Osteoblast (primary cell): ENCODE results near the gene DGKB. TPM values are rescaled to one million over a fixed set of nuclear protein-coding genes. Genes with fewer than 3 reads are reported as not detected.

Experiments
- DNase-seq: peaks from one replicate; pipeline ENCODE4 v3.0.0; 2011; ENCODE audit warnings: low spot score, mixed read lengths; ENCODE audit not compliant: insufficient read length; ENCODE audit errors: missing footprints
- H2AFZ ChIP-seq: 2 replicates; pipeline ENCODE4 v1.6.0; 2011; ENCODE audit warnings: mild to moderate bottlenecking, low read length
- H3K27ac ChIP-seq: 2 replicates; pipeline ENCODE4 v1.5.1; 2011; ENCODE audit warnings: mild to moderate bottlenecking, low read depth, low read length, moderate library complexity
- H3K27me3 ChIP-seq: 2 replicates; pipeline ENCODE4 v1.6.0; 2012; ENCODE audit warnings: mild to moderate bottlenecking, control low read depth, inconsistent platforms, low read length, moderate library complexity; ENCODE audit not compliant: insufficient read depth
- H3K36me3 ChIP-seq: 2 replicates; pipeline ENCODE4 v1.5.1; 2011; ENCODE audit warnings: mild to moderate bottlenecking, low read length, control low read depth, moderate library complexity; ENCODE audit not compliant: insufficient read depth
- H3K4me1 ChIP-seq: 2 replicates; pipeline ENCODE4 v1.5.1; 2011; ENCODE audit warnings: mild to moderate bottlenecking, low read length, control low read depth, moderate library complexity; ENCODE audit not compliant: insufficient read depth
- H3K4me2 ChIP-seq: 2 replicates; pipeline ENCODE4 v1.6.0; 2011; ENCODE audit warnings: mild to moderate bottlenecking, low read length; ENCODE audit not compliant: insufficient read depth
- H3K4me3 ChIP-seq: fragments of 200-600 bp; sonication (generic); 3 replicates; pipeline ENCODE4 v1.5.1; 2012; ENCODE audit warnings: mild to moderate bottlenecking, low read length, inconsistent platforms; ENCODE audit not compliant: insufficient read depth
- H3K79me2 ChIP-seq: 2 replicates; pipeline ENCODE4 v1.6.0; 2012; ENCODE audit warnings: mild to moderate bottlenecking, low read length, control low read depth, inconsistent platforms; ENCODE audit not compliant: insufficient read depth
- H3K9me3 ChIP-seq: 2 replicates; pipeline ENCODE4 v1.5.1; 2011; ENCODE audit warnings: low read depth, low read length, control low read depth
- H4K20me1 ChIP-seq: 2 replicates; pipeline ENCODE4 v1.6.0; 2012; ENCODE audit warnings: mild to moderate bottlenecking, low read length, control low read depth; ENCODE audit not compliant: insufficient read depth
- total RNA-seq: library from RNA; depleted of rRNA; stranded (reverse); fragments of >200 nt; gene quantifications from 2 replicates; pipeline ENCODE4 v1.2.3, GENCODE V29; 2012
- TF ChIP-seq, protein P1 (sequence below): IDR thresholded peaks from 2 replicates; pipeline ENCODE4 v1.5.1; 2011; ENCODE audit warnings: mild to moderate bottlenecking, low read depth, low read length, moderate library complexity; ENCODE audit errors: extremely low read depth

Gene DGKB
- total RNA-seq, 1 donor, result 1.1 TPM

DNA sequence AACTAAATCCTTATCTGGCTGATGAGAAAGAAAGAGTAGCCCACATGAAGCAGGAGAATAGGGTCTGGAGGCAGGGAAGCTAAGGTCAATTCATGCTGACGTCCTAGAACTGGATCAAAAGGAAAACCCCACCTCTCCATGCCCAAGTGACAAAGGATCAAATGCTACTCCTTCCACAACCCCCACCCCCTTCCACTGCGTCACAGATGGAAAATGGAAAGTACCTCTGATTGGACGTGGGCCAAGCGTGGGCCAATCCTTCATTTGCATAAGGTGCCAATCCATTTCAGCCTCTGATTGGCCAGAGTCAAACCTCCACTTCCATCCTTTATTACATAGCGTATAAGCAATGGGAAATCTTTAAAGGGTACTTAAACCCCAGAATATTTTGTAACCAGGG, 481.8 kb downstream of the DGKB start:
- no peaks in the 10 kb centered on the region for H3K36me3 ChIP-seq
- no peaks in the 10 kb centered on the region for H4K20me1 ChIP-seq
- TF ChIP-seq, protein P1, sequence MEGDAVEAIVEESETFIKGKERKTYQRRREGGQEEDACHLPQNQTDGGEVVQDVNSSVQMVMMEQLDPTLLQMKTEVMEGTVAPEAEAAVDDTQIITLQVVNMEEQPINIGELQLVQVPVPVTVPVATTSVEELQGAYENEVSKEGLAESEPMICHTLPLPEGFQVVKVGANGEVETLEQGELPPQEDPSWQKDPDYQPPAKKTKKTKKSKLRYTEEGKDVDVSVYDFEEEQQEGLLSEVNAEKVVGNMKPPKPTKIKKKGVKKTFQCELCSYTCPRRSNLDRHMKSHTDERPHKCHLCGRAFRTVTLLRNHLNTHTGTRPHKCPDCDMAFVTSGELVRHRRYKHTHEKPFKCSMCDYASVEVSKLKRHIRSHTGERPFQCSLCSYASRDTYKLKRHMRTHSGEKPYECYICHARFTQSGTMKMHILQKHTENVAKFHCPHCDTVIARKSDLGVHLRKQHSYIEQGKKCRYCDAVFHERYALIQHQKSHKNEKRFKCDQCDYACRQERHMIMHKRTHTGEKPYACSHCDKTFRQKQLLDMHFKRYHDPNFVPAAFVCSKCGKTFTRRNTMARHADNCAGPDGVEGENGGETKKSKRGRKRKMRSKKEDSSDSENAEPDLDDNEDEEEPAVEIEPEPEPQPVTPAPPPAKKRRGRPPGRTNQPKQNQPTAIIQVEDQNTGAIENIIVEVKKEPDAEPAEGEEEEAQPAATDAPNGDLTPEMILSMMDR, result no peak
- H3K9me3 ChIP-seq, result no peaks in the 10 kb centered on the region
- H3K79me2 ChIP-seq, result no peaks in the 10 kb centered on the region
- no peak overlapping the region for H3K27ac ChIP-seq
- no peak for DNase-seq
- no peaks in the 10 kb centered on the region for H3K27me3 ChIP-seq
- no peaks in the 10 kb centered on the region for H3K4me1 ChIP-seq
- H3K4me3 ChIP-seq, result peak overlapping the region; percentile 5
- no peak overlapping the region for H2AFZ ChIP-seq
- peak overlapping the region; percentile 21 for H3K4me2 ChIP-seq

DNA sequence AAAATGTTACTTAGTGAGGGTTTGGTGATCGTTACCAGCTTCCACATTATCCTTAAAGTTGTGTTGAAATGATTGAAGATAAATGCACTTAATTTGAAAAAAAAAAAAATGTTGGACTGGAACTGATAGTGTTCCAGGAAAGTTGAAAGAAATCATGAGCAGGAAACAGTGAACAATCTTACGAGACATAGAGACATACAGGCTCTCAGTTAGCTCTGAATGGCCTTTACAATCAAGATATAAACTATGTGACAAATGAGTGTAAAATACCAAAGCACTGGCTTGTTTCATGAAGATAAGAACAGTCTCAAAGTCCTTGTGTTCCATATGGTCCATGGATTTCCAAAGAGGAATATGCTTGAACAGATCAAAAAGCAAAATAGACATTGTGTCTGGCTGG, 483.0 kb downstream of the DGKB start:
- no peak overlapping the region for H3K4me3 ChIP-seq
- H4K20me1 ChIP-seq, result no peaks in the 10 kb centered on the region
- TF ChIP-seq, protein P1, result no peak
- no peaks in the 10 kb centered on the region for H3K79me2 ChIP-seq
- H3K9me3 ChIP-seq, result no peaks in the 10 kb centered on the region
- H2AFZ ChIP-seq, result peak overlapping the region; percentile 56
- H3K36me3 ChIP-seq, result no peaks in the 10 kb centered on the region
- no peaks in the 10 kb centered on the region for H3K4me1 ChIP-seq
- no peaks in the 10 kb centered on the region for H3K27me3 ChIP-seq
- H3K27ac ChIP-seq, result no peak overlapping the region
- no peak overlapping the region for H3K4me2 ChIP-seq
- no peak for DNase-seq

DNA sequence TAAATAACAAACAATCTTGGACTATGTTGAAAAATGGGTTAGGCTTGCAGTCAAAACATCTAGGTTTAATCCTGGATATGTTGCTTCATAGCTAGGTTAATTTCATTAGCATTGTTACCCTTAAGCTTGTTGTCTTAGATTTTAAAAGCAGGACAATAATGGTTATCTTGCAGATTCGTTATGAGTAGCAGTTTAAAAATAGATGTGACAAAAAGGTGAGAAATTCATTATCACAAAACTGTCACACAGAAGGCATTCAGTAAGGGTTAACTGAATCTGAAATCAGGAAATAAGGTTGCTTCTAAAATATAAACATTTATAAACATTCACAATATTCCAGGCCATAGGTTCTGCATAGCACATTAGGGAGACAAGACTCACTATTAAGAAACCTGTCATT, 483.9 kb downstream of the DGKB start:
- Histone ChIP-seq H3K79me2 (no peaks in the 10 kb centered on the region), H3K4me3 (no peak overlapping the region), H2AFZ (no peak overlapping the region), H3K4me2 (no peak overlapping the region), H3K9me3 (no peaks in the 10 kb centered on the region), H3K27ac (no peak overlapping the region), H3K4me1 (no peaks in the 10 kb centered on the region), H3K36me3 (no peaks in the 10 kb centered on the region), H3K27me3 (no peaks in the 10 kb centered on the region), H4K20me1 (no peaks in the 10 kb centered on the region)
- TF ChIP-seq, protein P1, result no peak
- no peak for DNase-seq

DNA sequence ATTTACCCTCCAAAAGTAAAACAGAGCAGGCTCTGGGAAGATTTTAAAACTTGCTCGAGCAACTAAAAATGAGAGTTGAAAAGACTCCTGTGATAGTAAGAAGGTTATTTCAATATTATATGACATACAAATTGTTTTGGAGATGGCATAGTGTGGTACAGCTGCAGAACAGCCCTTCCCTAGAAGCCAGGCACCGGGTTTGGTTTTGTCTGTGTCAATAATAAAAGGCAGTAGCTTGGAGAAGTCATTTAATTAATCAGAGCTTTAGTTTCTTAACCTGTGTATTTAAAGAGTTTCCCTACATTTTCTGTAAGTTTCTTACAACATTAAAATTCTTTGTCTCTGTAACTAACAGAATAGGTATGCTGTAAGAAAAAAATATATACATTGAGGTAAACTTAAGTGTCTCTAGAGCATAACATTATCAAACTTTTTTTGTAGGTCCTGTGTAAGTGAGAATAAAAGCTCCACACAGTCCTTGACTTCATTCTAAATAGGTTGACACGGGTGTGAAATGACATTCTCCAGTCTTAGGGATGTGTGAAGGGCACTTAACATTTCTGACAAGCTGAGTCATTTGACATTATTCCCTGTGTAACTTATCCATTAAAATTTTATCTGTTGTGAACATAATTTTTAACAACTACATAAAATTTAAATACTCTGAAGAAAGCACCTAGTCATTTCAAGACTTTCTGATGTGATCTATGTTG, 488.1 kb downstream of the DGKB start:
- no peaks in the 10 kb centered on the region for H4K20me1 ChIP-seq
- no peaks in the 10 kb centered on the region for H3K36me3 ChIP-seq
- no peaks in the 10 kb centered on the region for H3K79me2 ChIP-seq
- no peak overlapping the region for H3K4me2 ChIP-seq
- H3K27me3 ChIP-seq, result no peaks in the 10 kb centered on the region
- TF ChIP-seq, protein P1, result no peak
- no peak overlapping the region for H2AFZ ChIP-seq
- DNase-seq, result no peak
- no peak overlapping the region for H3K4me3 ChIP-seq
- H3K9me3 ChIP-seq, result no peaks in the 10 kb centered on the region
- no peak overlapping the region for H3K27ac ChIP-seq
- no peaks in the 10 kb centered on the region for H3K4me1 ChIP-seq
